Keratinocyte (primary cell): ENCODE measurements around the gene NCKAP5. TPM values are rescaled to one million over a fixed set of nuclear protein-coding genes. Genes with fewer than 3 reads are reported as not detected.

Experiments
- DNase-seq: peaks from one replicate; pipeline ENCODE4 v3.0.0-alpha.2; 2011; ENCODE audit warnings: low read depth, missing footprints, low spot score
- FAIRE-seq: peaks from 2 replicates; lab custom pipeline; 2011; peaks lifted over from hg19 to GRCh38; lab: Jason Lieb, UNC
- H2AFZ ChIP-seq: 2 replicates; pipeline ENCODE4 v1.6.0; 2012; ENCODE audit warnings: low read length, control low read depth, inconsistent platforms; ENCODE audit not compliant: control insufficient read depth
- H3K27ac ChIP-seq: 2 replicates; pipeline ENCODE4 v1.5.1; 2011; ENCODE audit warnings: low read length; ENCODE audit not compliant: control insufficient read depth, insufficient read depth
- H3K27me3 ChIP-seq: 3 replicates; pipeline ENCODE4 v1.6.0; 2011; ENCODE audit warnings: low read length; ENCODE audit not compliant: control insufficient read depth, insufficient read depth; ENCODE audit errors: extremely low read depth
- H3K36me3 ChIP-seq, 2 experiments: 2 replicates in 1 of 2; 3 replicates in 1 of 2; pipeline ENCODE4 v1.5.1; 2011; ENCODE audit warnings: low read length in 2 of 2, mild to moderate bottlenecking in 1 of 2; ENCODE audit not compliant: control insufficient read depth in 2 of 2, insufficient read depth in 2 of 2; ENCODE audit errors: extremely low read depth in 1 of 2
- H3K4me1 ChIP-seq: 3 replicates; pipeline ENCODE4 v1.5.1; 2011; ENCODE audit warnings: low read length; ENCODE audit not compliant: control insufficient read depth, insufficient read depth; ENCODE audit errors: extremely low read depth
- H3K4me2 ChIP-seq: 3 replicates; pipeline ENCODE4 v1.6.0; 2011; ENCODE audit warnings: low read depth, low read length; ENCODE audit not compliant: control insufficient read depth, insufficient read depth; ENCODE audit errors: extremely low read depth
- H3K4me3 ChIP-seq, 3 experiments: fragments of 200-600 bp in 1 of 3; sonication (generic) in 1 of 3; 2 replicates in 2 of 3; 3 replicates in 1 of 3; pipeline ENCODE4 v1.5.1; 2011 to 2016; ENCODE audit warnings: low read length in 3 of 3, mild to moderate bottlenecking in 3 of 3, control low read depth in 2 of 3, inconsistent platforms in 1 of 3, low read depth in 1 of 3, mixed read lengths in 1 of 3, mixed run types in 1 of 3, moderate library complexity in 1 of 3; ENCODE audit not compliant: control insufficient read depth in 2 of 3, insufficient read depth in 2 of 3; ENCODE audit errors: extremely low read depth in 1 of 3
- H3K79me2 ChIP-seq: 2 replicates; pipeline ENCODE4 v1.6.0; 2012; ENCODE audit warnings: low read length; ENCODE audit not compliant: control insufficient read depth, insufficient read depth
- H3K9ac ChIP-seq: 3 replicates; pipeline ENCODE4 v1.6.0; 2011; ENCODE audit warnings: low read length; ENCODE audit not compliant: control insufficient read depth, insufficient read depth; ENCODE audit errors: extremely low read depth
- H3K9me1 ChIP-seq: 3 replicates; pipeline ENCODE4 v1.6.0; 2011; ENCODE audit warnings: low read length; ENCODE audit not compliant: control insufficient read depth, insufficient read depth; ENCODE audit errors: extremely low read depth
- H3K9me3 ChIP-seq: 2 replicates; pipeline ENCODE4 v1.5.1; 2012; ENCODE audit warnings: low read depth, low read length; ENCODE audit not compliant: control insufficient read depth
- H4K20me1 ChIP-seq: 3 replicates; pipeline ENCODE4 v1.6.0; 2011; ENCODE audit warnings: low read length; ENCODE audit not compliant: control insufficient read depth, insufficient read depth; ENCODE audit errors: extremely low read depth
- CTCF ChIP-seq, 3 experiments: IDR thresholded peaks in 1 of 3; conservative IDR thresholded peaks in 1 of 3; optimal IDR thresholded peaks in 1 of 3; 2 replicates in 2 of 3; 3 replicates in 1 of 3; pipeline versions ENCODE3 to v1.5.1; 2011; ENCODE audit warnings: low read length in 3 of 3, mild to moderate bottlenecking in 3 of 3, moderate library complexity in 2 of 3, control low read depth in 1 of 3, inconsistent platforms in 1 of 3; ENCODE audit not compliant: insufficient read depth in 2 of 3; ENCODE audit errors: extremely low read depth in 1 of 3
- EZH2 ChIP-seq: IDR thresholded peaks from one replicate; pipeline ENCODE4 v1.6.1; 2012; ENCODE audit warnings: inconsistent platforms, mild to moderate bottlenecking, low read length, moderate library complexity
- dilution Hi-C: fragments of 300-500 bp; cut with MboI; formaldehyde crosslinking; loops from one replicate; pipeline ENCODE4 v1.7.0; 2020; ENCODE audit warnings: low sequenced_read_pairs; ENCODE audit not compliant: extremely low pct_ligation_motif_present
- polyA plus RNA-seq, 5 experiments: library from polyadenylated mRNA; depleted of rRNA in 3 of 5; stranded (reverse) in 3 of 5; stranded (forward) in 1 of 5; unstranded in 1 of 5; fragments of >200 nt; gene quantifications; 1 replicate in 1 of 5; 2 replicates in 3 of 5; 3 replicates in 1 of 5; pipeline versions ENCODE4 v1.2.1 to v1.2.3, GENCODE V29; 2011 to 2012; ENCODE audit warnings: missing spikeins in 2 of 5, low read depth in 1 of 5, low replicate concordance in 1 of 5

Gene NCKAP5
- polyA plus RNA-seq, 1 donor (not counting 4 experiments of a cell fraction or from before 2014, with no cell fraction given), result 3.6 TPM

DNA sequence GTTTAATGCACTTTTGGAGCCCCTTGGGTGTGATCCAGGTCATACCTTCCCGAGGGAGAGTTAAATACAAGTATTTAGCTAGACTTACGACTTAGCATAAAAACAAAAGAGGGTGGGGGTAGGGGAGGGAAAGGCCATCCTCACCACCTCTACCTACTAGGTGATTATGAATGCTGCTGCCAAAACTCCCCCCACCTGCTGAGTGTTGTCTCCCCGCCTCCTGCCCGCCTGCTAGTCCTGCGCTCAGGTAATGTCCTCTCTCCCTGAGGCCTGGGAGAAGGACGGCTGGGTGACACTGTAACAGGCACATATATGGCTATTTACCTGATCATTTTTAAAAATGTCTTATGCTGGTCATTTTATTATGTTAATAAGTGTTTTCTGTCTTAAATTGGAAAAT lies 3.0 kb upstream of the NCKAP5 start:
- H4K20me1 ChIP-seq, result no peaks in the 10 kb centered on the region
- H3K36me3 ChIP-seq, result peaks cover 0 to 3% of the 10 kb centered on the region in 2 experiments
- H3K9me3 ChIP-seq, result no peaks in the 10 kb centered on the region
- H3K4me3 ChIP-seq, result no peak overlapping the region
- no peaks in the 10 kb centered on the region for H3K9me1 ChIP-seq
- no peak overlapping the region for H3K27ac ChIP-seq
- dilution Hi-C loops, result no loop called here
- TF ChIP-seq EZH2 (no peak), CTCF (optimal IDR thresholded peaks at IDR 0.05 in 1 of 3, IDR thresholded peaks at IDR 0.05 in 1 of 3, conservative IDR thresholded peaks at IDR 0.05 in 1 of 3; ENCODE audit: extremely low read depth in 1 of 3, insufficient read depth in 2 of 3, low read length in 3 of 3) (no peak)
- no peak overlapping the region for H2AFZ ChIP-seq
- FAIRE-seq, result no peak
- no peak for DNase-seq
- H3K9ac ChIP-seq, result no peak overlapping the region
- H3K79me2 ChIP-seq, result no peaks in the 10 kb centered on the region
- peaks cover 22% of the 10 kb centered on the region for H3K4me1 ChIP-seq
- H3K27me3 ChIP-seq, result no peaks in the 10 kb centered on the region
- H3K4me2 ChIP-seq, result no peak overlapping the region

DNA sequence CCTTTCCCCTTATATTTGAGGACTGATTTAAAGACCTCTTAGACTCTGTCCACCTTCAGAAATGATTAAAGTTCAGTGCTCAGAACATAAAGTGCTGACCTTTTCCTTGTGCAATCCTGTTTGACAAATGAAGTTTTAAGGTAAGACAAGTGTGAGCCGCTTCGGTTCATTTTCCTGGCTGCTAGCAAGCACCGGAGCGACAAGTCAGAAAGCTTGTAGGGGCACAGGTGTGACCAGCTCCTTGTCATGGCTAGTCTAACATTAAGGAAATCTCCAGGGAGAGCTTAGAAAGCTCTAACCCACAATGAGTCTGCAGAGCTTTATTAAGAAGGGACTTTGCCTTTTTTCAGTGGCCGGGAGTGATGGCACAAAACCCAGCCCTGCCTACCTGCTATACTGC lies 2.3 kb upstream of the NCKAP5 start:
- DNase-seq, result no peak
- TF ChIP-seq CTCF (optimal IDR thresholded peaks at IDR 0.05 in 1 of 3, IDR thresholded peaks at IDR 0.05 in 1 of 3, conservative IDR thresholded peaks at IDR 0.05 in 1 of 3; ENCODE audit: extremely low read depth in 1 of 3, insufficient read depth in 2 of 3, low read length in 3 of 3) (no peak), EZH2 (no peak)
- H3K4me2 ChIP-seq, result no peak overlapping the region
- peaks cover 21% of the 10 kb centered on the region for H3K4me1 ChIP-seq
- H3K9me3 ChIP-seq, result no peaks in the 10 kb centered on the region
- H3K79me2 ChIP-seq, result no peaks in the 10 kb centered on the region
- H3K4me3 ChIP-seq, result no peak overlapping the region
- dilution Hi-C loops, result no loop called here
- peaks cover 0 to 2% of the 10 kb centered on the region in 2 experiments for H3K36me3 ChIP-seq
- no peak overlapping the region for H2AFZ ChIP-seq
- no peak overlapping the region for H3K9ac ChIP-seq
- H3K27ac ChIP-seq, result no peak overlapping the region
- no peaks in the 10 kb centered on the region for H4K20me1 ChIP-seq
- no peaks in the 10 kb centered on the region for H3K27me3 ChIP-seq
- no peak for FAIRE-seq
- no peaks in the 10 kb centered on the region for H3K9me1 ChIP-seq
